GM19463 (cell line): ENCODE results near the gene CEP89.
"Not testable (repeated sequence)": the region's sequence is repeated elsewhere in the genome, so short reads cannot be mapped to it uniquely, and the experiment has no call there.

Experiments
- ATAC-seq: cut with Tn5 transposase; IDR thresholded peaks from one replicate; pipeline ENCODE4 v1.9.1; 2021; ENCODE audit warnings: mild to moderate bottlenecking, moderate library complexity; ENCODE audit not compliant: unreplicated experiment

The CEP89 gene

DNA sequence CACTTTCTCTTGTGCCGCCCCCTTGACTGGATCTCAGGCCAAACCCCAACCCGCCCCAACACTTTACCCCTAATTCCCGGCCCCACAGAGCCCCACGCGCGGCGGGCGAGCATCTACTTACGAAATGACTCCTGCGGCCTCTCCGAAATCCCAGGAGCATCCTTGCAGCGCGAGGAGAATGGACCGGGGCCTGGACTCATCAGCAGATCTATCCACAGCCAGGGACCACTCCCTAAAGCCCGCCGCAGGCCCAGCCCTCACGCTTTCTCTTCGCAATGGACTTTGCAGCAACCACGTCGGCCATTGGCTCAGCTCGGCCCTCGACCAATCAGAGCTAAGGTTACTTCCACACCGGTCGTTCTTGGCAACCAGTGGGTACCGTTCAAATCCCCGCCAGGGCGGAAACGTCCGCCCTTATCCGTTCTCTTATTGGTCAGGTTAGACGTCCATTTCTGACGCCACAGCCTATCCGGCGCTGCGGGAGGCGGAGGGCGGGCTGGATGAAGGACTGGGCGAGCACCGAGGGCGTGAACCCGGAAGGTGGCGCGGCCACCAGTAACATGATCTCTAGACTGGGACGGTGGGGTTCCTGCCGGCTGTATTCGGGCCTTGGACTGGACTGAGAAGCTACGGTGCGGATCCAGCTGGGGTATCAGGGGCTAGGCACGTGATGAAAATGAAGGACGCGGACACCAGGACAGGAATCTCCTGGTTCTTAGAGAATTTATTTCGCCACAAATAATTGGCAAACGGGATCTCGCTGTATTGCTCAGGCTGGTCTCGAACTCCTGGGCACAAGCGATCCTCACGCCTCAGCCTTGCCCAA, at the start of gene CEP89, which contains the start of gene FAAP24:
Gene CEP89 (minus strand): TSS at position 244 of the 826 bp plus-strand sequence. CDS start 84 bp downstream, at position 160.
Gene FAAP24 (plus strand): TSS at position 528 of the 826 bp plus-strand sequence. CDS start 955 bp downstream, outside the sequence.
- peak; percentile 99 for ATAC-seq

DNA sequence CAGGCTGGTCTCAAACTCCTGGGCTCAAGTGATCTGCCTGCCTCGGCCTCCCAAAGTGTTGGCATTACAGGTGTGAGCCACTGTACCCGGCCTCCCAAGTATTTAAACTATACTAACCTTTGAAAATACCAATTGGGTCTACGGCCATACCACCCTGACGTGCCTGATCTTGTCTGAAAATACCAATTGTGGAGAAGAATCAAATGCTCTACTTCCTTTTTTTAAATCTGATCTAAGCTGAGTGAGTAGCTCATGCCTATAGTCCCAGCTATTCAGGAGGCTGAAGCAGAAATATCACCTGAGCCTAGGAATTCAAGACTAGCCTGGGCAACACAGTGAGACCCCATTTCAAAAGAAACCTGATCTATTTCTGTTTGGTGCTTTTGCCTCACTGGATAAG, 39.1 kb upstream of the CEP89 start:
- not testable (repeated sequence) for ATAC-seq

DNA sequence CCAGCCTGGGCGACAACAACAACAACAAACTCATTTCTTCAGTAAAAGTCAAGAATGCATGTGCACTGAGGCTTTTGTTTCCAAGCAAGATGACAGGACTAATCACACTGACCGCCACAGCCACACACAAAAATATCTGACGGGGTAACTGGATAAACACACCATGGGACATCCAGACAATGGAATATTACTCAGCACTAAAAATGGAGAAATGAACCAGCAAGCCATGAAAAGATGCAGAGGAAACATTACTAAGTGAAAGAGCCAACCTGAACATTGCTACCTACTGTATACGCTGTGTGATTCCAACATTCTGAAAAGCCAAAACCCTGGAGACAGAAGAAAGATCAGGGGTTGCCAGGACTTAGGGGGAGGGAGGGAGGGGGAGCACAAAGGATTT, 37.0 kb upstream of the CEP89 start:
- ATAC-seq: no peak

DNA sequence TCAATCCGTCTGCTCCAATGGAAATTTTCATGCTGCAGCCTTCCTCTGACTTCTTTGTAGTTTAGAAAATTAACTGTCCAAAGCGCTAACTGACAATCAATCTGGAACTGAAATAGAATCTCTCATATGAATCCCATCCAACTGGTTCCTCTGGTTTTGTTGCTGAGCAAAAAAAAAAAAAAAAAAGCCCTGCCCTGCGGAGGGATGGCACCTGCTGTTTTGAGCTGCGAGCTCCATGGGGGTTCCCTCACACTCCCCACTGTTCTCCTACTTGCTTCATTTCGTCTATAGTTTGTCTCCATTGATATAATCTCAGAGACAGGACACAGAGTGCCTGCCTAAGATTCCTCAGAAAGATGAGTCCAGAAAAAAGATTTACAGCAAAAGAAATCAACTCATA, 33.7 kb upstream of the CEP89 start:
- ATAC-seq: no peak

DNA sequence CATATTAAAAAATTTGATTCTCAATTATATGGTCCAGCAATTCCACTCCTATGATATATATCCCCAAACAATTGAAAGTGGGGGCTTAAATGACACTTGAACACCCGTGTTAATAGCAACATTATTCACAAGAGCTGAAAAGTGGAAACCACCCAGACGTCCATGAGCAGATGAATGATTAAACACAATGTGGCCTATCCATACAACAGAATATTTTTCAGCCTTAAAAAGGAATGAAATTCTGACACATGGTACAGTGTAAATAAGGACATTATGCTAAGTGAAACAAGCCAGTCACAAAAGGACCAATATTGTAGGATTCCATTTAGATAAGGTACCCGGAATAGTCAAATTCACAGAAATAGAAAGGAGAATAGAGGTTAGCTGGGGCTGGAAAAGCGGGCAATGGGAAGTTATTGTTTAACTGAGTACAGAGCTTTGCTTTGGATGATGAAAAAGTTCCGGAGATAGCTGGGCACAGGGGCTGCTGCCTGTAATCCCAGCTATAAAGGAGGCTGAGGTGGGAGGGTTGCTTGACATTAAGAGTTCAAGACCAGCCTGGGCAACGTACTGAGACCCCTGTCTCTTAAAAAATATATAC, 31.8 kb upstream of the CEP89 start:
- not testable (repeated sequence) for ATAC-seq

DNA sequence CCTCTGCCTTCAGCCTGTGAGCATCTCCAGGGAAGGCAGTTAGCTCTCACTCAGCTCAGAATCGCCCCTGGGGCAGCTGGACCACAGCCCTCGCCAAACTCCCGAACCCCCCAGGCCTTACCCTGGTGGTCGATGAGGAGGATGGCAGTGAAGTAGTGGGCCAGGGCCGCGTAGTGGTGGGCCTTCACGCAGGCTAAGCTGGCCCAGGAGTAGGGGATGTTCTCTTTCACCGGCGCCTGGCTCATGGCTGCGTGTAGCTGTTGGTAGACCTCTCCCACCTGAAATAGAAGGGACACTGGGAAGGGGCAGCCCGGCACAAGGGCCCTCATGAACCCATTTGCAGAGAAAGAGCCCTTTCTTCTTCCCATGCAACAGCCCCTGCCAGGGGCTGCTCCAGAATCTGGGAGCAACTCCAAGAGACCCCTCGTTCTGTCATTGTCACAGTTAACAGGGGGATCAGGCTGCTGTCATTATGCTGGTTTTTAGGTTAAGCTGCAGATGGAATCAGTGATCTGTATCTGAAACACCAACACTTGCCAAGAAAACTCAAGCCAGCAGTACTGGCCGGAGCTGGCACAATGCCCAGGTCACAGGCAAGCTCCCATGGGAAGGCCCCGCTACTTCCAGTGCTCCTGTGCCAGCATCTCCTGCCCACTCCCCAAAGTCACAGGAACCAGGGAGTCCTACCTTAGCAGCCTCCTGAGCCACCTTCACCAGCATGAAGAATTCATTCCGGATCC, 30.5 kb upstream of the CEP89 start:
- ATAC-seq: not testable (repeated sequence)

DNA sequence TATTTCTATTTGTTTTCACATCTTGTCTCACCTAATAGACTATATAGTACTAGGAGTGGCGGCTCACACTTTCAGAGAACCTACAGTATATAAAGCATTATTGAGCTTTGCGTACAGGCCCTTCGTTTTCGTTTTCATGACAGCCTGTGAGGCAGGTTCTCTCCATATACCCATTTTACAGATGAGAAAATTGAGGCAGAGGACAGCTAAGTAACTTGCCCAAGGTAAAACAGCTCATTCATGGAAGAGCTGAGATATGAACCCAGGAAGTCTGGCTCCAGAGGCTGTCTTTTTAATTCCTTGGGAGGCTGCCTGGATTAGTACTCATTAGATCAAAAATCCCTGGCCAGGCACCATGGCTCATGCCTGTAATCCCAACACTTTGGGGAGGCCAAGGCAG, 29.2 kb upstream of the CEP89 start:
- no peak for ATAC-seq

DNA sequence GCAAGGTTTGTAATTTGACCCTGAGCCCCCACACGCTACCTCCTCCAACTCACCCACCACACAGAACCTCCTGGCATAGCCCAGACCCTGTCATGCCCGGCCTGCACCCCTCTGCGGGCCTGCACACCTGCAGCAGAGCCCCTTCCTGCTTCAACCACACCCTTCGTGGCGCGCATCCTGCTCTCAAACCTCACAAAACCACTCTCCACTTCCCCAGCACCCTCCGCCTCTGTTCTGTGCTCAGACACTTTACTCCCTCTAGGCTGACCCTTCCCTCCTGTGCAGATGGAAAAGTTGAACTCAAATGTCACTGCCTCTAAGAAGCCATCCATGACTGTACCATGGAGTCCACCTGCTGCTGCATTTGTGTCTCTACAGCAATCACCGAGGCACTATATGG, 28.8 kb upstream of the CEP89 start:
- no peak for ATAC-seq

DNA sequence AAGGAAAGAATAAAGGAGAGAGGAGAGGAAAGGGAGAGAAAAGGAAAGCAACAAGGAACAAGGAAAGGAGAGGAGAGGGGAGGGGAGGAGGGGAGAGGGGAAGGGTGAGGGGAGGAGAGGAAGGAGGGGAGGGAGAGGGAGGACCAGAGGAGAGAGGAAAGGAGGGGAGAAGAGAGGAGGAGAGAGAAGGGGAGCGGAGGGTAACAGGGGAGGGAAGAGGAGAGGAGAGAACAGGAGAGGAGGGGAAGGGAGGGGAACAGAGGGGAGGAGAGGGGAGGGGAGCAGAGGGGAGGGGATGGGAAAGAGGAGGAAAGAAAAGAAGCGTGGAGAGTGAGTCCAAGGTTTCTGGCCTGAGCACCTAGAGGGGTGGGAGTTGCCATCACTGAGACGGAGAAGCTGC, 27.0 kb upstream of the CEP89 start:
- ATAC-seq: no peak

DNA sequence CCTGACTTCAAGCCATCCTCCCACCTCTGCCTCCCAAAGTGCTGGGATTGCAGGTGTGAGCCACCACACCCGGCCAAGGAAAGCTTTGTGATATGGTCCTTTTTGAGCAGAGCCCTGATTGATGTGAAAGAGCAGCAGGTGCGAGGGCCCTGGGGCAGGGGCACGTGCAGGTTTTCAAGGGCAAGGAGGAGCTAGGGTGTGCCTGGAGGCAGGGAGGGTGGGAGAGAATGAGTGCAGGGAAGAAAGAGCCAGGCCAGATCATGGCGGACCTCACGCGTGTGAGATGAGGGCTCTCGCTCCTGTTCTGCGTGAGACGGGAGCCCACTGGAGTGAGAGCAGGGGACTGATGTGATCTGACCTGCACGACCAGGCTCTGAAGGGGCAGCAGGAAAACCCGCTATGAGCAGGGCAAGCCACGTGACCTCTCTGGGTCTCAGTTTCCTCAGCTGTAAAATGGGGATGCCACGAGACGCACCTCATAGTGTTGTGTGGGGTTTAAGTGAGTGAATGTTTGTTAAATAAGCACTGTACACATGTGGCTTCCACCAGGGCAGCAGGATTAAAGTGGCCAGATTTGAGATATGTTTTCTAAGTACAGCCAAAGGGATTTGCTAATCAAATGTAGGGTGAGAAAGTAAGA, 26.1 kb upstream of the CEP89 start:
- no peak for ATAC-seq

DNA sequence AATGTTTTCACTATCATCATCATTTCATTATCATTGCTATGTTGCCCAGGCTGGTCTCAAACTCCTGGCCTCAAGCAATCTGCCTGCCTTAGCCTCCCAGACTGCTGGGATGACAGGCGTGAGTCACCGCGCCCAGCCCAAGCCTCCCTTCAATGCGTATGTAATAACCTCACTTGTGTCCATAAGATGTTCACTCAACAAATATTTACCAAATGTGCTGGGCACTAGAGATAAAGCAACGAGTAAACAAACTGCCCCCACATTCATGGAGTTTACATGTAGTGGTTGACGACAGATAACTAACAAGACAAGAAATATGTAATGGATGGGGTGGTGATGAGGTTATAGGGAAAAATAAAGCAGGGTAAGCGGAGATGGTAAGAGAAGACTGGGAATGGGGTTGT, 25.3 kb upstream of the CEP89 start:
- not testable (repeated sequence) for ATAC-seq

DNA sequence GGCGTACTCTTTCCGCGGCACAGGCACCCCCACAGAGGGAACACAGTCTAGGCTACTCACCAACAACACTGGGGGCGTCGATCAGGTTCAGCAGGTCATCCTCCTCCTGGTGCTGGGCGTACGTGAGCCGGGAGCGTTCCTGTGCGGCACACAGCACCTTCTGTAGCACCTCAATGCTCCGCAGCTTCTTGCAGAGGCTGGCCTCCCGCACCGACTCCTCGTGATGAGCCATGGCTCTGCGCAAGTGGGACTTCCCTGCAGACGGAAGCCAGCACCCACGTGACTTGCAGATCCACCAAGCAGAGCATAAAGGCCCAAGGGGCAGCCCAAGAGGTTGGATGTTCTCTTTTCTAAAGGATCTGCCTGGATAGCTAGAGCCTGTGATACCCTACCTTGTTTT, 24.2 kb upstream of the CEP89 start:
- not testable (repeated sequence) for ATAC-seq

DNA sequence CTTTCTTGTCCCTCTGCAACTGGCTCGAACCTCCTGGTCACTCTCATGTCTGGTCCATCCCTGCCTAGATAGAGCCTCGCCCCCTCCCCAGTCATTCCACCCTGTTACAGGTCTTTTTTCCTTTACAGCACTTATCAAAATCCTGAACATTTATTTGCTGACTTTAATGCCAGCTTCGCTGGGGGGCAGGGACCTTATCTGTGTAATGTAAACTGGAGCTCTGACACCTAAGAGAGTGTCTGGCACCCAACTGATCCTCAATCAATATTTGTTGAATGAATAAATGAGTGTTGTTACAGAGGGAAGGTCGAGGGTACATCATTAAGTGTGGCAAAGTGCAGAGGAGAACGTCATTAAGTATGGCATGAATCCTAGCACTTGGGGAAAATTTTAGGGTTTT, 17.0 kb upstream of the CEP89 start:
- ATAC-seq: no peak

DNA sequence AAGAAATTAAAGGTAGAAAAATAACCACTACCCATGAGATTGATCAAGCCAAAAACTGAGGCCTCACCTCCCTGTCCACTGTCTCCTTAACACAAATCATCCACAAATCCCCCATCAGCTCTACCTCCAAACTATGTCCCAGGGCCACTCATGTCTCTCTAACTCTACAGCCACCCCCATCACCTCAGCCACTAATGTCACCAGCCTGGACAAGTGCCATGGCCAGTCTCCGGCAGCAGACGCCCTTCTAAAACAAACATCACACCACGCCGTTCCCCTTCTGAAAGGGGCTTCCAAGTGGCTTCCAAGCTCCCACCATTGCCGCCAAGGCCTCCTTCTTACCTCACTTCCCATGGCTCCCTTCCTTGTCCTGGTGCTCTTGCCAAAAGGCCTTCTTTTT, 16.5 kb upstream of the CEP89 start:
- not testable (repeated sequence) for ATAC-seq

DNA sequence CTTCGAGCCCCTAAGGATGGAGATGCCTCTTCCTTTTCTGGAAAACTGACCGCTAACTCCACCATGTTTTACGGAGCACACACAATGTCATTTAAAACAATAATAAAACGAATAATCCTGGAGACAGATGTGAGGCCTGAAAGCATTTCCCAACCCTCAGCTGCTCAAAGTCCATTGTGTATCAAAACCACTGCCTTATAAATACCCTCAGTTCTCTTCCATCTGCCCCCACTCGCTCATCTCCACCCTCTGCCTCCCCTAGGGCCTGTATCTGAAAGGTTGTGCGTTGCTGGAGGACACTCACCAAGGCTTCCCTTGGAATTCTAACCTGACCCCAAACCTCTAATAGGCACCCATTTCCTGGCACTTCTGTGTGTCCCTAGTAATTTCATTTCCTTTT, 10.7 kb upstream of the CEP89 start:
- not testable (repeated sequence) for ATAC-seq

DNA sequence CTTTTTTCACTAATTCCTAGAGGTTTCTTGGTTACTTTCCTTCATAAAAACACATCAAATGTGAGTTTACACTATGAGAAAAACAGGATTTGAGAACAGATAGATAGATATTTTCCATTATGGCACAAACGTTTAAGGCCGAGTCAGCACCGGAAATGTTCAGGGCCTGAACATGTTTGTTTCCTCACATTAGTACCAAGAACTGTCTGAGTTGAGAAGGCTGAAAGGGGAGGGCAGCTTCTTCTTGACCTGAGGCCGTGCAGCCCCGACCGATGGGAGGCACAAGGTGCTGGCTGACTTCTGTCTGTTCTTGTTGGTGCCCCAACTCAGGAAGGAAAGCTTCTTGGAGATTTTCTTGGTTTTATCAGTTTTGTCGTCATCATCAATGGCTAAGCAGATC, 8.0 kb upstream of the CEP89 start:
- not testable (repeated sequence) for ATAC-seq

DNA sequence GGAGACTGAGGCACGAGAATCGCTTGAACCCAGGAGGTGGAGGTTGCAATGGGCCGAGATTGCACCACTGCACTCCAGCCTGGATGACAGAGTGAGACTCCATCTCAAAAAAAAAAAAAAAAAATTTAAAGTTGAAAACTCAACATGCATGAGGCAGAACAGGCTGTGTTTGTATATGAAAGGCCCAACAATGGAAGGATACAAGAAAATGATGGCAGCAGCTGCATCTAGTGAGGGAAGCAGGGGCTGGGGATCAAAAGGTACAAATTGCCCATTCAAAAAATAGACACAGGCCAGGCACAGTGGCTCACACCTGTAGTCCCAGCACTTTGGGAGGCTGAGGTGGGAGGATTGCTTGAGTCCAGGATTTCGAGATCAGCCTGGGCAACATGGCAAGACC, 6.1 kb upstream of the CEP89 start:
- ATAC-seq: not testable (repeated sequence)

DNA sequence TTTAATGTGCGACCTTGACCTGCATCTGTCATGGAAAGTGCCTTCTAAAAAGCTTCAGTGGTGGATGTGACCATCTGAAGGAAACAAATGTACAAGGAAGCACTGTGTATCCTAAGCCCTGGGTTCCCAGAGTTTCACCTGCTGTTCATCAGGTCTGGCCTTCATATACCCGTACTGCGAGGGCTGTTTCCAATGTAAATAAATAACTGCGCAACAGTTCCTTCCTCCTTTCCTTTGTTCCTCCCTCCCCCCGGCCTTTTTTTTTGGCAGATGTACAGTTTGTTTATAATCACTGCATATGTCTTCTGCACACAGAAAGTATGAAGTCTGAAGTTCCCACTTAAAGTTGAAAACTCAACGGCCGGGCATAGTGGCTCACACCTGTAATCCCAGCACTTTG, 5.5 kb upstream of the CEP89 start:
- ATAC-seq: no peak

DNA sequence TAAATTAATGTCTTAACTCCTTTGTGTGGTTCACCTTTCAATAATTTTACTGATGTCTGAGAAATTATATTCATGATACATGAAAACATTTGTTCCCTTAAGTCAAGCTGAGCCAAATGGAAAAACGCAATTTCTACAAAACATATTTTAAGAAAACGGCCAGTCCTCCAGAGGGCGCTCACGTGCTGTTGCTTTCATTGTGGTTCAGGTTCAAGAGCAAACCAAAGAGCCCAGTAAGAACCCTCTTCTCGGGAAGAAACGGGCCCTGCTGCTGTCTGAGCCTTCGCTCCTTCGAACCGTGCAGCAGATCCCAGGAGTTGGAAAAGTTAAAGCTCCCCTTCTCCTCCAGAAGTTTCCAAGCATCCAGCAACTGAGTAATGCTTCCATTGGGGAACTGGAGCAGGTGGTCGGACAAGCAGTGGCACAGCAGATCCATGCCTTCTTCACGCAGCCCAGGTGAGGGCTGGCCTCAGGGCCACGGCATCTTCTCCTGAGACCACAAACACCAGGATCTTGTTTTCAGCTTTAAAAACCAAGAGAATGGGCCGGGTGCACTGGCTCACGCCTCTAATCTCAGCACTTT, 4.6 kb upstream of the CEP89 start:
- ATAC-seq: no peak

DNA sequence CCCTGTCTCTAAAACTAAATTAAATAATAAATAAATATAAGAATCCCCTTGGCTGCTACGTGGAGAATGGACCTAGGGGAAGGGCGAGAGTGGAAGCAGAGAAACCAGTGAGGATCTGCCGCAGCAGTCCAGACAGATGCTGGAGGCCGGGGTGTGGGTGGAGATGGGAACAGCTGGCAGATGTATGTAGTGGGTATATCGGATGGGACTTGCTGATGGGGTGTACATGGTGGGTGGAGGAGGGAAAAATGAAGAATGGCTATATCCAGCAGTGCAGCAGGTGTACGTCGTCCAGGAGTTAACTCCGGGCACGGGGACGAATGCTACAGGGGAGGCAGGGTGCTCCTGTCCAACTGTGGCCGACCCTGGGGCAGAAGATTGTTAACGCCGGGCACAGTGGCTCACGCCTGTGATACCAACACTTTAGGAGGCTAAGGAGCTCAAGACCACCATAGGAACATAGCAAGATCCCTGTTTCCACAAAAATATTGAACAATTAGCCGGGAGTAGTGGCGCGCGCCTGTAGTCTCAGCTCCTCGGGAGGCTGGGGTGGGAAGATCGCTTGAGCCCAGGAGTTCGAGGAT, 654 bp downstream of the CEP89 start:
- ATAC-seq: no peak
